Fibroblast of lung (primary cell): ENCODE results near the gene ADCY4. TPM values are rescaled to one million over a fixed set of nuclear protein-coding genes. Genes with fewer than 3 reads are reported as not detected.

ENCODE experiments used
- DNase-seq, 2 donors: peaks; one replicate each; pipeline versions ENCODE4 v3.0.0 to v3.0.0-alpha.2; 2010; ENCODE audit warnings: low read depth in 2 of 2
- H2AFZ ChIP-seq: 2 replicates; pipeline ENCODE4 v1.5.1; 2012; ENCODE audit warnings: low read length, control low read depth, inconsistent platforms
- H3K27ac ChIP-seq: 2 replicates; pipeline ENCODE4 v1.5.1; 2011; ENCODE audit warnings: low read length, control low read depth; ENCODE audit not compliant: insufficient read depth
- H3K27me3 ChIP-seq: 2 replicates; pipeline ENCODE4 v1.5.1; 2011; ENCODE audit warnings: mild to moderate bottlenecking, low read length; ENCODE audit not compliant: control insufficient read depth, insufficient read depth
- H3K36me3 ChIP-seq: 2 replicates; pipeline ENCODE4 v1.5.1; 2011; ENCODE audit warnings: low read length; ENCODE audit not compliant: control insufficient read depth, insufficient read depth
- H3K4me1 ChIP-seq: 2 replicates; pipeline ENCODE4 v1.5.1; 2011; ENCODE audit warnings: low read length; ENCODE audit not compliant: control insufficient read depth, insufficient read depth; ENCODE audit errors: extremely low read depth
- H3K4me2 ChIP-seq: 2 replicates; pipeline ENCODE4 v1.5.1; 2011; ENCODE audit warnings: low read length, control low read depth; ENCODE audit not compliant: insufficient read depth; ENCODE audit errors: extremely low read depth
- H3K4me3 ChIP-seq, 4 experiments: fragments of 200-600 bp in 1 of 4; sonication (generic) in 1 of 4; replicated peaks in 1 of 4; 2 replicates each; pipeline ENCODE4 v1.5.1; 2011 to 2016; ENCODE audit warnings: low read length in 4 of 4, low read depth in 3 of 4, mild to moderate bottlenecking in 3 of 4, control low read depth in 2 of 4, inconsistent platforms in 1 of 4, mixed read lengths in 1 of 4; ENCODE audit not compliant: insufficient read depth in 1 of 4; ENCODE audit errors: control extremely low read depth in 1 of 4
- H3K79me2 ChIP-seq: 2 replicates; pipeline ENCODE4 v1.5.1; 2012; ENCODE audit warnings: mild to moderate bottlenecking, low read length, inconsistent platforms; ENCODE audit not compliant: control insufficient read depth, insufficient read depth
- H3K9ac ChIP-seq: 2 replicates; pipeline ENCODE4 v1.5.1; 2011; ENCODE audit warnings: mild to moderate bottlenecking, low read length, control low read depth; ENCODE audit not compliant: insufficient read depth
- H3K9me3 ChIP-seq: 2 replicates; pipeline ENCODE4 v1.5.1; 2012; ENCODE audit warnings: low read depth, low read length; ENCODE audit not compliant: control insufficient read depth, insufficient read depth
- H4K20me1 ChIP-seq: 2 replicates; pipeline ENCODE4 v1.5.1; 2011; ENCODE audit warnings: low read length; ENCODE audit not compliant: control insufficient read depth, insufficient read depth; ENCODE audit errors: extremely low read depth
- CTCF ChIP-seq, 2 donors: IDR thresholded peaks in 1 of 2; conservative IDR thresholded peaks in 1 of 2; 1 replicate in 1 of 2; 2 replicates in 1 of 2; pipeline ENCODE4 v1.5.1; 2011 to 2012; ENCODE audit warnings: low read length in 2 of 2, control low read depth in 1 of 2, inconsistent platforms in 1 of 2, low read depth in 1 of 2, mild to moderate bottlenecking in 1 of 2
- EZH2 ChIP-seq: IDR thresholded peaks from 2 replicates; pipeline ENCODE4 v1.5.1; 2012; ENCODE audit warnings: low read length, control low read depth, mild to moderate bottlenecking; ENCODE audit errors: missing control alignments
- polyA plus RNA-seq, 2 donors: library from polyadenylated mRNA; depleted of rRNA in 1 of 2; stranded (reverse) in 1 of 2; unstranded in 1 of 2; fragments of >200 nt; gene quantifications; 2 replicates each; pipeline ENCODE4 v1.2.1, GENCODE V29; 2011 to 2012; ENCODE audit warnings: missing spikeins in 1 of 2
- total RNA-seq: library from RNA; depleted of rRNA; stranded (reverse); fragments of >200 nt; gene quantifications from 2 replicates; pipeline ENCODE4 v1.2.1, GENCODE V29; 2014

ADCY4 gene
- total and polyA plus RNA-seq, 2 donors (not counting 1 experiment from before 2014, with no cell fraction given): 1.4 to 7.4 TPM

GRCh38 chr14:24304019-24304387 lies 30.9 kb downstream of the ADCY4 start:
- Histone ChIP-seq H3K9me3 (no peaks in the 10 kb centered on the region), H3K4me3 (no peak overlapping the region), H3K27ac (no peak overlapping the region), H3K36me3 (peaks cover 19% of the 10 kb centered on the region), H3K4me2 (no peak overlapping the region), H4K20me1 (no peaks in the 10 kb centered on the region), H3K4me1 (peaks cover 4% of the 10 kb centered on the region), H3K9ac (no peak overlapping the region), H2AFZ (no peak overlapping the region), H3K79me2 (peaks cover 11% of the 10 kb centered on the region), H3K27me3 (no peaks in the 10 kb centered on the region)
- TF ChIP-seq EZH2 (no peak), CTCF (conservative IDR thresholded peaks at IDR 0.05 in 1 of 2, IDR thresholded peaks at IDR 0.05 in 1 of 2; ENCODE audit: low read depth in 1 of 2, low read length in 2 of 2) (no peak)
- DNase-seq: no peak

GRCh38 chr14:24300326-24300980 lies 34.4 kb downstream of the ADCY4 start:
- no peak for TF ChIP-seq CTCF (conservative IDR thresholded peaks at IDR 0.05 in 1 of 2, IDR thresholded peaks at IDR 0.05 in 1 of 2; ENCODE audit: low read depth in 1 of 2, low read length in 2 of 2)
- no peak for TF ChIP-seq EZH2
- Histone ChIP-seq H3K9me3 (no peaks in the 10 kb centered on the region), H4K20me1 (no peaks in the 10 kb centered on the region), H2AFZ (peak overlapping the region; percentile 33), H3K4me3 (peak overlapping the region; percentile 95 to 99 (median 96)), H3K27ac (peak overlapping the region; percentile 88), H3K36me3 (peaks cover 25% of the 10 kb centered on the region), H3K4me2 (peak overlapping the region; percentile 99), H3K27me3 (no peaks in the 10 kb centered on the region), H3K4me1 (peaks cover 10% of the 10 kb centered on the region), H3K9ac (peak overlapping the region; percentile 89), H3K79me2 (peaks cover 11% of the 10 kb centered on the region)
- no peak for DNase-seq

- TF ChIP-seq EZH2 (no peak), CTCF (conservative IDR thresholded peaks at IDR 0.05 in 1 of 2, IDR thresholded peaks at IDR 0.05 in 1 of 2; ENCODE audit: low read depth in 1 of 2, low read length in 2 of 2) (no peak)
- Histone ChIP-seq H3K27ac (peak within 1 kb of the TSS; percentile 88), H3K27me3 (no peaks in the 10 kb centered on the region), H3K4me1 (peaks cover 10% of the 10 kb centered on the region), H3K4me3 (peak within 1 kb of the TSS; percentile 95 to 99 (median 96)), H2AFZ (peak within 1 kb of the TSS; percentile 98), H3K9ac (peak within 1 kb of the TSS; percentile 89), H3K4me2 (peak within 1 kb of the TSS; percentile 99), H3K9me3 (no peaks in the 10 kb centered on the region), H3K79me2 (peaks cover 11% of the 10 kb centered on the region), H4K20me1 (no peaks in the 10 kb centered on the region), H3K36me3 (peaks cover 25% of the 10 kb centered on the region)
- DNase-seq: peak; percentile 84 to 87
Observed at GRCh38 chr14:24299255-24300191, 35.3 kb downstream of the ADCY4 start, which contains the start of the genes DHRS1 and NOP9. DHRS1 (minus strand) TSS chr14:24299780; CDS start chr14:24299106, 674 bp downstream. NOP9 (plus strand) TSS chr14:24299850; CDS start chr14:24299955, 105 bp downstream.
